RPMI7951 (cell line): ENCODE data around the gene GSC2. TPM values are rescaled to one million over a fixed set of nuclear protein-coding genes. Genes with fewer than 3 reads are reported as not detected.

Source experiments
- DNase-seq: peaks from one replicate; pipeline ENCODE4 v3.0.0-alpha.2; 2012; ENCODE audit warnings: low read depth
- total RNA-seq: library from RNA; depleted of rRNA; stranded (reverse); fragments of >200 nt; shearing (Covaris generic); gene quantifications from 2 replicates; pipeline ENCODE4 v1.2.3, GENCODE V29; 2014

The GSC2 gene
- total RNA-seq, 1 experiment from 2014 or later = not detected

DNA sequence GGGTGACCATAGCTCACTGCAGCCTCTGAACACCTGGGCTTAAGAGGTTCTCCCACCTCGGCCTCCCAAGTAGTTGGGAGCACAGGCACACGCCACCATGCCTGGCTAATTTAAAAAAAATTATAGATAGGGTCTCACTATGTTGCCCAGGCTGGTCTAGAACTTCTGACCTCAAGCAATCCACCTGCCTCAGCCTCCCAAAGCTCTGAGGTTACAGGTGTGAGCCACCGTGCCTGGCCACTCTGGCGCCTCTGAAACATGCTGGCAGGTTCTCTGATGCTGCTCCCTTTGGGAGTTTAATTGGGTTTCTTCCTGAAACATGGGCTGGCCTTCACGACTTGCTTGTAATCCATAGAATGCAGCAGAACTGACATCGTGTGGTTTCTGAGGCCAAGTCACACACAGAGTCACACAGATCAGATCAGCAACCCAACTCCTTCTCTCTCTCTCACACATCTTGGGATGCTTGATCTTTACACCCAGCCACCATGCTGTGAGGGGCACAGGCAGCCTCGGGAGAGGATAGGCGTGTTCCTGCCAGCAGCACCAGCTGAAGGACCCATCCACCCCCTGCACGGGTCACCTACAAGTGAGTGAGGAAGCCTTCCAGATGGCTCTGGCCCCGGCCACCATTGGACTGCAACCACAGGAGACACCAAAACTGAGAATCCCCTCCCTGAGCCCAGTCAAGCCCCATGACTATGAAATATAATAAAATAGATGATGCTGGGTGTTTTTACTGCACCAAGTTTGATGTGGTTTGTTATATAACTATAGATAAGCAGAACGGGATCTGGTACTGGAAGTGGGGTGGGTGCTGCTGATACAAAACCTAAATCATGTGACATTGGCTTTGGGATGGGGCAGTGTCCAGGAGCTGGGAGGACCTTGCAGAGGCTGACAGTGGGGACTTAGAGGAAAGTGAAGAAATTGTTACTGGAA is 3.1 kb upstream of the GSC2 start:
- DNase-seq = no peak

DNA sequence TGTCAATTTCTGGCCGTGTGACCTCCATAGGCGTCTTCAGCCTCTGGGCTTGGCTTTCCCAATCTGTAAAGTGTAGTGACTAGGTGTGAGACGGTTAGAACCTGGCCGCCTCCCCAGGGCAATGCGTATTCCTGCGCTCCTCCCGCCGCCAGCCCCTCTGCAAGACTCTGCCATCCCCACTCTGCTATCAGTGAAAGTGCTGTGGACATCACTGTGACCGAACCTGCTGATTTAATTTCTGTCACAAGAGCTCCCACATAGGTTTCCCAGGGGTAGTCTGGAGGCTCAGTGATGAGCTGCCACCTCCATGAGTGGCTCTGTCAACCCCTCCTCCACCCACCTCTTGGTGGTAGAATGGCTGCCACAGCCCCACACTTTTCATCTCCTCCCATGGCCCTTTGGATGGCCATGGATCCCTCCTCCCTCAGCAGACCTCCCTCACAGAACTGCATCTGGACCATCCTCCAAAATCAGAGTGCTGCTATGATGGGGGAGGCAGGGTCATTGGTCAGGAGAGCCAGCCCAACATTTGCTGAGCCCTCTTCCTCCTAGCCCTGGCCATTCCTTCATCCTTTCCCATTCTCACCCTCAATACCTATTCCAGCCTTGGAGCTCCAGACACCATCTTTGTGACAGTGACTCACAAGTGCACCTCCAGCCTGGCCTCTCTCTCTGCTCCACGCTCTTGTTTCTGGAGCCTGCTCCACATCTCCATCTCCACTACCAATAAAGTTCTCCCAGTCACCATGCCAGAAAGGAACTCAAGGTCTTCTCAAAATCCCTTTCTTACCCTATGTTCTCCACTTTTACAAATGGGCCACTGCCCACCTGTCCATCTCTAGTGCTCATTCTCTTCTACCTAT is 1.5 kb upstream of the GSC2 start:
- no peak for DNase-seq

DNA sequence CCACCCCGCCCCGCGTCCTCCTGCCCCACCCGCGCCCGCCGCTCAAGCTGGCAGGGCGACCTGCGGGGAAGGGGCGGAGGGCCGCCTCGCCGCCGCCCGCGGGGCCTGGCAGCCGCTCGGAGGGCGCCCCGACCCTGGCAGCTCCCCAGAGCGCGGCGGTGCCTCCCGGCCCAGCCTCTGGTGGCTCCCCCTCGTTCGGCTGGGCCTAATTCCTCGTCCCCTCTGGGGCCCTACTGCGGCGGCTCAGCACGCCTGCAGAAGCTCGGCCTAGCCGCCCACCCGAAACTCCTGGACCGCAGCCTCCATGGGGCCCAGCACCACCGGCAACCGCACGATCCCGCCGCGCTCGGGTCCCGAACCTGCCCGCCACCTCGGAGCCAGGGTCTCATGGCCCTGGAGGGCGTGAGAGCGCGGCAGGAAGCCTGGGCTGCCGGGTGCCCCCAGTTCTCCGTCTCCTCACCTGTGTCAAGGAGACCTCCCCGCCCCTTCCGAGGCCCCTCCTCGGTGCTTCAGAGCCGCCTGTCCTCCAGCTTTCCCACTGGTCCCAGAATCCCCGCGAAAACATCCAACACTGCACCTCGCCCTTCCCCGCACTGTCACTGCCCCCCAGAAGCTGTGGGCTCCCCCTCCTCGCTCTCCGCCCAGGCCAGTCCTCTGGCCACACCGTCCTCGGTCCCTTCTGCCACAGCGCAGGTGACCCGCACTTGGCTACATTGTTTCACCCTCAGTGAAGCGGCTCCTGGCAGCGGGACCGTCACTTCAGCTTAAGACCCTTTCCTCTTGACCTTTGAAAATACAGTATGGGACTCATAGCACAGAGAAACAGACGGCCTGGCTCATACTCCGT is 613 bp upstream of the GSC2 start:
- DNase-seq = no peak

DNA sequence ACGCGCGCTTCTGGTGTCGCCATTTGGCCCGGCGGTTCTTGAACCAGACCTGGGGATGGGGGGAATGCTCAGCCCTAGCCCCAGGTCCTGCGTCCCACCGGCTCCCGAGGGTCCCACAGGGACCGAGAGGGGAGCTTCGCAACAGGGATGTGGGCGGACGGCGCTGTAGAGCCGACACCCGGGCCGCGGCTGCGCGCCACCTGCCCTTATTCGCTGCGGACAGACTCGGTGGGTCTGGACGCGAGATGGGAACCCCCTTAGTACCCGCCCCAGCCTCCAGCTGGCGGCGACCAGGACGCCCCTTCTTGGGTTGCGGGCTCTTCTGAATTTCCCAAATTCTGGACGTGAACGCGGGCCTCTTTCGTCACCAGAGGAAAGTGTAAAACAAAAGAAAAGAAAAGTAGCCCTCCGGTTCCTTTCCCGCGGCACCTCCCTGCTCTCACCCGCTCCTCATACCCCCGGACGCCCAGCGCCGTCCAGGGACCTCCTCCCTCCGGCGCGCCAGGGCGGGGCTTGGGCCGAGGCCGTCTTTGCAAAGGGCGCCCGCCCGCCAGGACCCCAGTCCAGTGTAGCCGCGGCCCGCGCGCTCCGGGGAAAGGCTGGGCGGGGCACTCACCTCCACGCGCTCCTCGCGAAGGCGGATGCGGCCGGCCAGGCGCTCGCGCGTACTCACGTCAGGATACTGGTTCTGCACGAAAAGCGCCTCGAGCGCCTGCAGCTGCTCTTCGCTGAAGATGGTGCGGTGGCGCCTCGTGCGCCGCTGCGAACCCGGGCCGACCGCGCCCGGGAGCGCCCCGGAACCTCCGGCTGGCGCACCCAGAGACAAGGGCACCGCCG is 827 bp downstream of the GSC2 start:
- no peak for DNase-seq

DNA sequence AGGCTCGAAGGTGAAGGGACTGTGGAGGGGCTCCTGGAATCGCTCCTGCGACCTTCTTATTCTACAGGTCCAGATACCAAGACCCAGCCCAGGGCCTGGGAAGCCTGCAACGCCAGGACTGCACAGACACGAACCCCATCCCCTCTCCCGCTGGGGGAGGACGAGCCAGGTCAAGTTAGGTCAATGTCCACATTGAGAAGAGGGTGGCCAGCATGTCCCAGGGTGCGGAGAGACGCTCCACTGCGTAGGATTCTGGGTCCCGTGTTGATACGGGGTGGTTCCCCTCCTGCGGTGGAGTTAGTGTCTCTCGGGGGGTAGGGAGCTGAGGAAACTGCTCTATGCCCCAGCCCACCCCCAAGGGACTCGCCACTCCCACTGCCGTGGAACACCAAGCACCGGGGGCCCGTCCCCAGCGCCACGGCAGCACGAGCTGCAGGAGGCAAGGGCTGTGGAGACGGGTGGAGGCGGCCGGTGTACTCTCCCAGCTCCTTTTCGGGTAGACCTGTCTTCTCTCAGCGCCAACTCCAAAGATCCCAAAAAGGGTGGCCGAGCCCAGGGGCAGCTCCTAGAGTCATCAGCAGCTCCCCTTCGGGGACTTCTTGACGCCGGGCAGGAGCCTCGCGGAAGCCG is 1.6 kb downstream of the GSC2 start:
- DNase-seq = no peak

DNA sequence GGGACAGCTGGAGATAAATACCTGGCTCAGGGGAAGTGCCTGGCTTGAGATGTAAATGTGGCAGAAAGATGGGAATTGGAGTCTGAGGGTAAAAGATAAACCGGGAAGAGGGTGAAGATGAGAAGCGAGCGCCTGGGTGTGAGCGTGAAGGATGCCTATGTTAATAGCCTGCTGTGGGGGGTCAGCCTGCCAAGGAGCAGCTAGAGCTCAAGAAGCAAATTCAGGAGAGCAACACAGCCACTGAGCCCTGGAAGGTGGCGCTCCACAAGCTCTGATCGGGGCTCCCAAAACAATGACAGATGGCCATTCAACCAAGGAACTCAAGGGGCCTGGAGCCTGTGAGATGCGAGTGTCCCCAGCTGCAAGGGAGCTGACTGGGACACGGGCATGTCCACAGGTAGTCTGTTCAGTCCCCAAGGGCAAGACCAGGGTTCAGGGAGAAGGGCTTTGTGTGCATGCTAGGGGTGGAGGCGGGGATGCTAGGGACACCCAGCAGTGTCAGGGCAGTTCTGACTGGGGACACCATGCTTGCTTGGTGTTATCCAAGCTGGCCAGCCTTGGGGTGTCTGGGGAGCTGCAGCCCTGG is 2.8 kb downstream of the GSC2 start:
- no peak for DNase-seq

DNA sequence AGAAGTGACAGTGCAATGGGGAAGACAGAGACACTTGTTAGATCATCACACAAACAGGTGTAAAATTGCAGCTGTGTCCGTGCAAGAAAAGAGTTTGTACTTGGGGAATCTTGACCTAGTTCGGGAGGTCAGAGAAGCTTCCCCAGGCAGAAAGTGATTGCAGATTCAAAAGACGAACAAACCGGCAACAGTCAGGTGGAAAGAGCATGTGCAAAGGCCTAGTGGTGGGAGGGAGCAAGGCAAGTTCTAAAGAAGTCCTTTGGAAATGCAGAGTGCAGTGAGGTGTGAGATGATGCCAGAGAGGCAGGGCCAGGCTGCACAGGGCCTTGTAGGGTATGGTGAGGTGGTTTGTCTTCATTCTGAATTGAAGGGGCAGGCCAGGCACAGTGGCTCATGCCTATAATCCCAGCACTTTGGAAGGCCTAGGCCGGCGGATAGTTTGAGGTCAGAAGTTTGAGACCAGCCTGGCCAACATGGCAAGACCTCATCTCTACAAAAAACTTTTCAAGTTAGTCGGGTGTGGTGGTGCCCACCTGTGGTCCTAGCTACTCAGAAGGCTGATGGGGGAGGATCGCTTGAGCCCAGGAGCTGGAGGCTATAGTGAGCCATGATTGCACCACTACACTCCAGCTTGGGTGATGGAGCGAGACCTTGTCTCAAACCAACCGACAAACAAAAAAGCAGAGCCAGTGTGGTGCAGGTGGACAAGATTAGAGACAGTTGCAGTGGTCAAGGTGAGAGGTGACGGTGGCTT is 3.7 kb downstream of the GSC2 start:
- DNase-seq = no peak

DNA sequence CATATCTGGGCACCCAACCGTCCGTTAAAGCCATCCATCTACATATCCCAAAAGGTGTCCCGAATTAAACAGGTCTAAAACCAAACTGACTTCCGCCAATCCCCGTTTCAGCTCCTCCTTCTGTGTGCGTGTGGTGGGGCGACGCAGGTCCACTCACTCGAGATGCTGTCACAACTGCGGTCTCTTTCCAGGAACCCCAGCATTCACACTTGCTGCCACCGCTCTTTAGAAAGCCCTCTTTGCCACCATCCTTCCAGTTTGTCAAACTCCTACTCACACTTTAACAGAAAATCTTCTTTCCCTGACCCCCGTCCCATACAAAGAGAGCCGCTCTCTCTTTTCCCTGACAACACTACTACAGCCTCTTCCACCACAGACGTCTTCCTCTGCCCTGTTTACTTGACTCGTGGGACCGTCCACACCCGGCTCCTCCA is 6.1 kb downstream of the GSC2 start:
- DNase-seq = peak; percentile 21

DNA sequence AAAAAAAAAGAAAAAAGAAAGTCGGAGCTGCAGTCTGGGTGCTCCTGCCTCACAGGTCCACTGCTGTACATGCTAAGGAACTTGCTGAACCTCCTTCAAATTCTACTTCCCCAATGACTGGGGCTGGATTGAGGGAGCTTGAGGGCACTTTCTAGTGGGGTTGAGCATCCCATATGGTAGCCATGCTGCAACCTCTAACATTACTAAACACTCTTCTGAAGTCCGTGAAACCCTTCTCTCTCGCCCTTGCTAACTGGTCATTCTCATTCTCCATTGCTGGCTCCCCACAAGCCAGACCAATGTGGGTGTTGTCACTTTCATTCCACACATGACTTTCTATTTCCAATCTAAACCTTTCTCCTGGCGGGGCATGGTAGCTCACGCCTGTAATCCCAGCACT is 6.9 kb downstream of the GSC2 start:
- no peak for DNase-seq

DNA sequence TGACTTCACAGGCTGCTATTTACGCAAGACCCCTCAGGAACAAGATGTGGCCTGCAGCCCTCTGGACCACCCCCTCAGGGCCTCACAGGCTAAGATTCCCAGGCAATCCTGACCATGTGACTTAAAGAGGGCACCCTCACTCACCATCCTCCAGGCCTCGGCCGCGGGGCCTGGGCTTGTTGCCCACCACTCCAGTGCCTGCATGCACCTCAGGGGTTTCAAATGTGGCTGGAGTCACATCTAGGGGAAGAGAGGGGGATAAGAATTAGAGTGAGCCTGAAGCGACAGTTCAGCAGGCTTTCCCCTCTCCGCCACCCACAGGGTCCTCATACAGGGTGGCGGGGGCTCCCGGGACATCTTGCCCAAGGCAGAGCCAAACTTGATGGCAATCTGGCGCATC is 7.7 kb downstream of the GSC2 start:
- DNase-seq = no peak

DNA sequence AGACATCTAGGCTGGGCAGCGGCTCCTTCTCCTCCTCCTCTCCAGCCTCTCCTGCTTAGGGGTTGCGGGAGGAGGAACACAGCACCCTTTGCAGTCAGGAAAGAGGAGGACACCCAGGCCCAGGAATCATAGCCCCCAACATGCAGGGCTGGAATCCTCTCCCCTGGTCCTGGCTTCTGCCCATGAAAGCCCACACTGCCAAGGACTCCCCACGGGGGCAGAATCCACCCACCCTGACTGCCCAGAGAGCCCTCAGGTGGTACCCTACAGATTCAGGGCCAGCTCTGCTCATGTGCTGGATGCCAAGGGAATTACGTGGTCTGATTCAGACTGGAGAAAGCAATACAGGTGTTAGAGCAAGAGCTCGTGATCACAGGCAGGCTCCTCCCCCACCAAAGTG is 10.1 kb downstream of the GSC2 start:
- DNase-seq = no peak

DNA sequence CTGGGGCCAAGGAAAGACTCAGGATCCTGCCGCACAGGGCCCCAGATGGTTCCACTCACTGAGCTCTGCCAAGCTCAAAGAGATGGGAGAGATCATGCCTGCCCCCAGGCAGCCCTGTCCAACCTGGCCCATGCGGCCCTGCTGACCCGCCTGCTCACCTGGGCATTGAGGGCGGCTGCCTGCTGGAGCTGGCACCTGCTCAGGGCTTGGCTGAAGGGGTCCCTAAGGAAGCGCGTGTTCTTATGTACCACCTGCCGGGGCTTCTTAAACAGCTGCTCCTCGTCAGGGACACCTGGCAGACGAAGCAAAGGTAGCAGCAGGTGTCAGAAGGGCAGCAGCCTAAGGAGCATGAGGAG is 11.1 kb downstream of the GSC2 start:
- no peak for DNase-seq

DNA sequence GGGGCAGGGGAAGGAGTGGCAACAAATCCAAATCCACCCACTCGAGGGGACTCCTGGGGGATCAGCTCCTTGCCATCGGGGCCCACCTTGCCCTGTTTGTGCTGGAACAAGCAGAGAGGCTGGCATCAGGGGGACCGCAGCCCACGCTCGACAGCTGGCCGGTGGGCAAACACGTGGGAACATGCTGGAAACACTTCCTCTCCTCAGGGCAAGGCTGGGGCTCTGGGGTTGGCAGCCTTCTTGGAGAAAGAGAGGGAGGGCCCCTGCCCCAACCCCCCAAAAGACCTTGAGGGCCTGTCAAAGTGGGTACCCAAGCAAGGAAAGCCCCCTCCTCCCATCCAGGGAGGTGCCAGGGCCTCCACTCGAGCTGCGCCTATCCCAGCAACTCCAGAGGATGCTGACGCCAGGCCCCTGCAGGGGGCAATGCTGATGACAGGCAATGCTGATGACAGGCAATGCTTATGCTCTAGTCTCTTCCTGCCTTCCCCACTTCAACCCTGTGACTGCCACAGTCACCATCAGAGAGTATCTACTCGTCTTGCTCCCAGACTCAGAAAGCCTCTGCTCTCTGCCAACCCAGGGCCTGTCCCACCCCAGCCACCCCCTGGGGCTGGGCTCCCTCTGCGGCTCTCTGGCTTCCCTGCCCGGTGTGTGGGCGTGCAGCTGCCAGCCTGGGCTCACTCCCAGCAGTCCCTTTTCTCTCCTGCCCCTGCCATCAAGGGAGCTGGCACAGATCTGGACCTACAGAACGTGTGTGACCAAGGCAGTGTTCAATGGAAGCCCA is 11.7 kb downstream of the GSC2 start:
- DNase-seq = no peak

DNA sequence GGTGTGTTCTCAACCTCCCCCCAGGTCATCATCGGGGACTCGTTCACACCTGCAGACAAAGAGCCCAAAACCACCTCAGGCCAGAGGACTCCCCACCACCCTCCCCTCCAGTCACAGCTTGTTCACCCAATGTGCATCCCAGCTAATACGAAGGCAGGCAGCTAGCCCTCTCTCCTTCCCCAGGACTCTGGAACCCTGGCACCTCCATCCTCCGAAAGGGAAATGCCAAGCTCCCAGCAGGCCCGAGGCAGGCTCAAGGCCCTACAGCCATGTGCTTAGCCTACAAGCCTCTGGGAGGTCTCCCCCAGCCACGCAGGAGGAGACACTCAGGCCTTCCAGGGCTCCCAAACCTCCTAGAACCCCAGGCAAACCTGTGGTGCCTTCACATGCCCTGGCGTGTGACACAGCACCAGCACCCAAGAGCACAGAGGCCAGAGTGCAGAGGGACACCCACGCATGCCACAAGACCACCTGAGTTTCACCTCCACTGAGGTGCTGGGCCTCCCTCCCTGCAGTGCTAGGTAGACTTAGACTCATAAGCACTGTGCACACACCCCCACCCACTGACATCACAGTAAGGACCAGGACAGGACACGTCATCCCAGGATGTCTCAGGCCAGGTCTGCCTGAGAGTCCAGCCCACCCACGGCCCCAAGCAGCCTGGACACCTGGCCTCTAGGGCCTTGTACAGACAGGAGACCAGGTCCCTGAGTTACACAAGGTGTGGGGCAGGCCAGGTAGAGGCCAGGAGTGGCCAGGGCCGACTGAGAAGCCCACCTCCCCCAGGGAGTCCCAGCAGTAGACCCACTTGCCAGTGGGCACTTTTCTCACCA is 12.5 kb downstream of the GSC2 start:
- DNase-seq = no peak

DNA sequence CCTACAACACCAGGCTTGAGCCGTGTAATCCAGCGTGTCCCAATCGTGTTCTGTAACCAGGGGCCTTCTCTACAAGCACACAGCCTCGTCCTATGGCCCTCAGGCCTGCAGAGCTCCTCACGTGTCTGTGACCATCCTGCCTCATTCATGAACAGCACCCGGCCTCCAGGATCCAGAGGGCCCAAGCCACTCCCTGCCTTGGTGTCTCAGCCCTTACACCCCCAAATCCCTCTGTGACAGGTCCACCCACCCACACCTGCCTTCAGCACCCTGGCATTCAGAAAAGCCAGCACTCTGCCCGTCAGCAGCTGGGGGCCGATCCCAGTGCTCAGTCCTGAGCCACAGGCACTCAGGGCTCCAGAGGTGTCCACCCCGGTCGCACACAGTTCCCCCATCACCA is 13.2 kb downstream of the GSC2 start:
- DNase-seq = no peak

DNA sequence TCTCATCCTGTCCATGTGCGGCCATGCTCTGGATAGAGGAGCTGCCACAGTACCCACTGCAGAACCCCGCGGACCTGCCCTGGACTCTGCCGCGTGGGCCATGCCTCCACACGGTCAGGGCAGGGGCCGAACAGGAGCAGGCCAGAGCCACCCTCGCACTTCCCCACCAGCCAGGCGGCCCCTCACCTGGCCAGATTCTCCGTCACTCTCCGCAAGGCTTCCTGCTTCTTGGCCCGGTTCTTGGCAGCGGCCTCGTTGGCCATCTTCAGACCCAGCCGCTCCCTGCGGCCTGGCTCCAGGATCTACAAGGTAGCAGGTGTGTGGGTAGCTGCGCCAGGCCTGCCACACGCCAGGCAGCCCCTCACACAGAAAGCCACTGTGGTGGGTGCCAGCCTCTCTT is 15.2 kb downstream of the GSC2 start:
- DNase-seq = no peak

DNA sequence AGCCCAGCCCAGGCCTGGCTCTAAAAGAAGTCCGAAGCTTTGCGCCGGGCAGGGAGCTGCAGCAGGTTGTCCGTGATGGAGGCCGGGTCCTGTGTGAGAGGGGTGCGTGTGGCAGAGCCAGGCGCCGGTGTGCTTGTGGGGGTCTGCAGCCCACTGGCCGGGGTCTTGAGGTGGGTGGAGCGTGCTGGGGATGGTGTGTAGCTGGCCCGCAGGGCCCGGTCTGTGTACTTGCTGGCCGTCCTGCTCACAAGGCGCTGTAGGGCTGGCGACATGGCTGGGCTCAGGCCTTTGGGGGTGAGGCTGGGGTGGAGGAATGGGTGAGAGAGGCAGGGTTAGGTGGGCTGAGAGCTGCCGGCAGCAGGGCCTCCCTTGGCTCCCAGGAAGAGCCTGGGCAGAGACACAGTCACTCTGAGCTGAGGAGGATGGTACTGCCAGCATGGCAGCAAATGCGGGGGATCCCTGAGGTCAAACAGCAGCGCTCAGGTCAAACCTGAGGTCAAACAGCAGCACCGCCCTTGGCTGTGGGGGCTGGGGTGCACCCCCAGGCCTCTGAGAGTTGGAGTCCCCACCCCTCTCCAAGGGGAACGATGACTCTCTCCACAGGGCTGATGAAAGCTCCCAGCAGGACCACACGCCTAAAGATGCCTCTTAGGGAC is 15.8 kb downstream of the GSC2 start:
- no peak for DNase-seq
